Stimulated activated CD4-positive, alpha-beta T cell treated with anti-CD3 and anti-CD28 coated beads, TNF-alpha, amount 100 ng/mL, for 24 hours (primary cell): ENCODE data around the gene DUSP18.
"Not testable (repeated sequence)": the region's sequence is repeated elsewhere in the genome, so short reads cannot be mapped to it uniquely, and the experiment has no call there.

ENCODE experiments used
- DNase-seq, 3 experiments: peaks; one replicate each; pipeline ENCODE4 v3.0.0-alpha.2; 2020; ENCODE audit warnings: low read depth in 3 of 3

DUSP18 gene

DNA sequence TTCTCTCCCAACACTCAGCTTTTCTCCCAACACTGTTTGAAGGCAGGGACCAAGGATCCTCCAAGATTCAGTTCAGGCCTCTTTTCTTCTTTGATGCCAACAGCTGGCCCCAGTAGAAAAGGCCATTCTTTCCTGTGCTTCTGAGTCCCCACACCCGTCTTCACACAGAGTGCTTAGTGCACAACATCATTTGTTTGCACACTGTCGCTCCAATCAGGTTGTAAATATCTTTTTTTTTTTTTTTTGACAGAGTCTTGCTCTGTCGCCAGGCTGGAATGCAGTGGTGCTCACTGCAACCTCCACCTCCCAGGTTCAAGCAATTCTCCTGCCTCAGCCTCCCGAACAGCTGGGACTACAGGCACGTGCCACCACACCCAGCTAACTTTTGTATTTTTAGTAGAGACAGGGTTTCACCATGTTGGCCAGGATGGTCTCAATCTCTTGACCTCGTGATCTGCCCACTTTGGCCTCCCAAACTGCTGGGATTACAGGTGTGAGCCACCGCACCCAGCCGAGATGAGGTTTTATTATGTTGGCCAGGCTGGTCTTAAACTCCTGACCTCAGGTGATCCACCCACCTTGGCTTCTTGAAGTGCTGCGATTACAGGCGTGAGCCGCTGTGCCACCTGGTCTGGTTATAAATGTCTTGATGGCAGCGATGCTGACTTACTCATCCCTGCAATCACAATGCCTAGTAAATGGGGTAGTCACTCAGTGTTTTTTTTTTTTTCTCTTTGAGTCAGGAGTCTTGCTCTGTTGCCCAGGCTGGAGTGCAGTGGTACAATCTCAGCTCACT is 12.4 kb upstream of the DUSP18 start:
- DNase-seq = not testable (repeated sequence)

DNA sequence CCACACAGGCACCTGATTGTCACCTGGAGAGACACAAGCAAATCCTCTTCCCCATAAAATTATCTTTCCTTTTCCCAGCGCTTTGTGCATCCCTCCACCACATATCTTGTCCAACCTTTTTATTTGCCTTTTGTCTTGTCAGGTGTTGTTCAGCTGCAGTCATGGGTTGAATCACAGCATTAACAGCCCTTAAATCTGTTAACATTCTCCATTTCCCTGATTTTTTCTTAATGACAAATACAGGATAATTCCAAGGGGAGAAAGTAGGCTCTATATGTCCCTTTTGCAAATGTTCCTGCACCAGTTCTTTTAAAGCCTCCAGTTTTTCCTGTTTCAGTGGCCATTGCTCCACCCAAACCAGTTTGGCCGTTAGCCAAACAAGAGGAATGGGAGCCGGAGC is 8.9 kb upstream of the DUSP18 start:
- DNase-seq = not testable (repeated sequence)

DNA sequence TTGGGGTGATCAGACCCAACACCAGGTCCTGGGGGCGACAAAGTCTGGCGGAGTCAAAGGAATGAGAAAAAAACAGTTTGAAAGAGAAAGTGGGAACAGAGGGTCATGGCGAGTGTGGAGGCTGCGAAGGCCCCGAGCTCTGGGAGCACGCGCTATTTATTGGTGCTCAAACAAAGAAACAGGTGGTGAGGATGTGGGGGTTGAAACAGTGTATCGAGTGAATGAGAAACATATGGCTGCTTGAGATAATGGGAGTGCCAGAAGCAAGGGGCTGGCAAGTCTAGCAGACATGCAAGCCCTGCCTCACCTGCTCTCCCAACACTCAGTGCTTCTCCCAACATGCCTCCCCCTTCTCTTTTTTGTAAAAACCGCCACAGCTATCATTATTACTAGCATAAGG is 7.8 kb upstream of the DUSP18 start:
- DNase-seq = no peak

DNA sequence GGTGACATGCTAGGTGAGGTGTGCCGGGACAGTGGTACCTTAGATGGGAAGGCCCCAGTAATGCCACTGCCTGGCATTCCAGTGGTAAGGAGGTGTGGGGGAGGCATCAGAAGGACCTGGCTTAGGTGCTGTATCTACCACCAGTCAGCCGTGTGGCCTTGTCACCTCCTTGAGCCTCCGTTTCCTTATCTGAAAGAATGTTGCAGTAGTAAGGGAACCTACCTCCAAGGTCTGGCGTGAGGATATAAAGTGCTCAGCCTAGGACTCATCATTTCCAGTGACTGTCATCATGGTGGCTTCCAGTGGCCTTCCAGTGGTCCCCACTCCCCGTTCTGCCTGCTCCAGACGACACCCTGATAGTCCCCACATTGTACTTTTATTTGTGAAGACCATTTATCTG is 6.8 kb upstream of the DUSP18 start:
- no peak for DNase-seq

DNA sequence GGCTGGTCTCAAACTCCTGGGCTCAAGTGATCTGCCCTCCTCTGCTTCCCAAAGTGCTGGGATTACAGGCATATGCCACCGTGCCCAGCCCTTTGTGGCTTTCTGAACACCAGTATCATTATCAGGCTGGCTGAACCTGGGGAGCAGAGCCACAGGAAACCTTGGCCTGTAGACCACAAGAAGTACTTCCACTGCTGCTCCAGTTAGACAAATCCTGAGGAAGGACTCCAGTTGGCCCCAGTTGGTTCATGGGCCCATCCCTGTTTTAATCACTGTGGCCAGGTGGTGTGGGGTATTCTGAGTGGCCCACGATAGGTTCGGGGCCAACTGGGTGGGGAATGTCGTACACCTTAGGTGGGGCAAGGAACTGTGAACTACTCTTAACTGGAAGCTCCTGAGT is 5.5 kb upstream of the DUSP18 start:
- DNase-seq = no peak

DNA sequence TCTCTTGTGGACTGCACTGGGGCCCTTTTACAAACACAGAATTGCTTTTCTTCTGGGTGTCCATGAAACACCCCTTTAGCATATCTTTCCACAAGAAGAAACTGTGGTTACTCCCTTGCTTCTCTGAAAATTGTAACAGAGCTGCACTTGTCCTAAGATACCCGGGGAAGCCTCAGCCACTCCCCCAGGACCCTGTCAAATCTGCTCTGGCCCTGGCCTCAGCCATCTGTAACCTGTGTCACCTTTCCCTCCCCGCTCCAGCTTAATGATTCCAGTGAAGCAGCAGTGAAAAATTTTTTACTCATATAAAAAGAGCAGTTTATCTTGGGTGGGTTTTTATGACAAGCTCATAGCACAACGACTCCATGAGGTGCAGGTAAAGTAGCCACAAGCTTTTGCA is 3.4 kb upstream of the DUSP18 start:
- DNase-seq = no peak

DNA sequence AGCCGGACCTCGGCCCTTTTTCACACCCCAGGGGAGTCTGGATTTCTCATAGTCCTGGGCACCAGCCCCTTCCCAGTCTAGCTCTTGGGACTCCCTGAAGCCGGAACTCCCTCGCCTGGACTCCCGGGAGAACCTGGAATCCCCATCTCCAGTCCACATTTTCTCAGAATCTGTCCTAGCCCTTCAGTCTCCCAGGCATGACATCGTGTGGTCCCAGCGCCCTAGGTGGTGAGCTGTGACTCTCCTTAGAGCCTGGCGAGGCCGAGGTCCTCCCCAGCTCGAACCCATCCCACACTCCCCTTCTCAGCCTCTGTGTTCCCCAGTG is 673 bp upstream of the DUSP18 start:
- DNase-seq = no peak

DNA sequence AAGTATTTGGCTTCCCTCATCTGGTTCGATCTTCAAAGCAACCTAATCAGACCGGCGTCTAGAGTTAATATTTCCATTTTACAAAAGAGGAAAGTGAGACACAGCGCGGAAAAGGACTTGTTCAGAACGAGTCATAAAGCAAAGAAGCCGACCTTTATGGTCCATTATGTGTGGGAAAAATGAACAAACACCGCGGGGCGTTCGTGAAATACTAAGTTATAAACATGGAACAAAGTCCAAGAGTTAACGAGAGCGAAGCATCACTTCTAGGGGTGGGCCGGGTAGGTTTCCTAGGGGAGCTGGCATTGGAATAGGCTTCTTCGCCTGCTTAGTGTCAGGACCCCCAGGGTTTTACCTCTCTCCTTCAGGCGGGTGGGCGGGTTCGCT is 575 bp downstream of the DUSP18 start:
- DNase-seq = no peak

DNA sequence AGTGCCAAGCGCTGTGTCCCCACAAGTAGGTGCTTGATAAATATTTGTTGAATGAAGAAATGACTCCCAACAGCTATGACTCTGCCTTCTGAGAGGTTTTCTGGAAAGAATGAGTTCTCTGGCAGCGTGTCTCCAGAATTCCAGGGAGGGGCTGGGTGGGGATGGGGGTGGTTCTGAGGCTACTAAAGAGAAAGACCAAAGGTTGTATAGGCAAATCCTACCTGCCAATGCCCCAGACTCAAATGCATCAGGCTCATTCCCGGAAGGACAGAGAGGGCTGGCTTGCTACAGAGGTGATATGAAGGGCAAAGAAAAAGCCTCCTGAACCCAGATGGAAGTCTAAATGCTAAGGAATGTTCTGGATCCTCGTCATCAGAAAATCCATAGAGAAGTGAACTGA is 1.9 kb downstream of the DUSP18 start:
- no peak for DNase-seq

DNA sequence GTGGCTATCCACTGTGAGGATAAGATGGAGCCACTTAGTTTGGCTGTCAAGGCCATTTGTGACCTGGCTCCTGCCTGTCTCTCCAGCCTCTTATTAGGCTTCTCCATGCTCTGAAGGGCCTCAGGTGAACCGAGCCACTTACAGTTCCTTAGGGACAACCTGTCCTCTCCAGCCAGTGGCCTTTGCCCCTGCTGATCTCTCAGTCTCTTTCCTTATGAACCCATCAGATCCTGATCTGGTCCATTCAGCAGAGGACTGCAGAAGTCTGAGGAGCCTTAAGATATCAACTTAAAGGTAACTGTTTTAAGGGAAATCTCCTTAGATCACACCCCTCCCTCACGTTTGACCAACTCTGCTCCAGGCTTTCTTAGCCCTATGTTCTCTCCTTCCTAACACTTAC is 2.4 kb downstream of the DUSP18 start:
- DNase-seq = no peak

DNA sequence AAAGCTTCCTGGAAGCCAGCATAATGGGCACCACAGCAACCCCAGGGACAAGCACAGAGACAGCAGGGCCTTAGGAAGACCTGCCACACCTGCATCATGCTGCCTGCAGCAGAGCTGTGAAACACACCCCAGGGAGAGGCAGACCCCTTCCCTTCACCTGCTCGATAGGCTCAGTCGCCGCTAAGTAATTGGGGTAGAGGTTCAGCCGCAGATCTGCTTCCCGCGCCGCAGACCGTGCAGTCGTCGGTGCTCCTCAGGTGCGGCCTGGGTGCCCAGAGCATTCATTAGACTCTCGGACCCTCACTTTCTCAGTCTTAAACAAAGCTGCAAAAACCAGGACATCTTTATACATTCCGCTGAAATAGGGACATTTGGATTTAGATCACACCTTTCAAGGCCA is 2.9 kb downstream of the DUSP18 start:
- no peak for DNase-seq

DNA sequence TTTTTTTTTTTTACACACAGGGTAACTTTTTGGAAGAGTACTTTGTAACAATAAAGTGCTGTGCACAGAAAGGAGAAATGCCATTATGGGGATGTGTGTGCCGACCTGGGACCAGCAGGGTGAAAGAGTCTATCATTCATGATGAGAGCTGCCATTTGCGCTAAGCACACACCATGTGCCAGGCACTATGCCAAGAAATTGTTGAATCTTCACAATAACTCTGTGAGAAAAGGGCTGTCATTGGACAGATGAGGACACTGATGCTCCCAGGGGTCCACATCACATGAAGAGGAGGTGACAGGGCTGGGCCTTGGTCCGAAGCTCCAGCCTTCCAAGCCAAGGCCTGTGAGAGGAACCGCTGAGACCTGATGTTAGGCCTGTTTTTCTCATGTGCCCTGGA is 5.6 kb downstream of the DUSP18 start:
- no peak for DNase-seq

DNA sequence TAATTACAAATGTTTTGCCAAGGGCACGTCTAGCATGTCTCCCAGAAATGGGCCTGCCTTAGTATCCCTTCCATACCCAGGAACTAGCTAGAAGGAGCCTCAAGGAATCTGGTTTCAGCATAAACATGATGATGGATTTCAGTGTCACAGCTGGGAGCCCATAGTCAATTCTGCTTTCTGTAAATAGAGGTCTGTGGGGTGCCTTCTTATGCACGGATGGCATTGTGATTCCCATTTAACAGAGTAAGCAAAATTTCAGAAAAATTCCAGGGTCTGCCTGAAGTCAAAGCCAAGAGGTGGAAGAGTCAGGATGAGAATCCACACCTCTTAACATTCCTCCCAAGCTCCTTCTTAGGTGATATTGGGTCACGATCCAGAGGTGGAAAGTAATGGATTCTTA is 12.1 kb downstream of the DUSP18 start:
- no peak for DNase-seq

DNA sequence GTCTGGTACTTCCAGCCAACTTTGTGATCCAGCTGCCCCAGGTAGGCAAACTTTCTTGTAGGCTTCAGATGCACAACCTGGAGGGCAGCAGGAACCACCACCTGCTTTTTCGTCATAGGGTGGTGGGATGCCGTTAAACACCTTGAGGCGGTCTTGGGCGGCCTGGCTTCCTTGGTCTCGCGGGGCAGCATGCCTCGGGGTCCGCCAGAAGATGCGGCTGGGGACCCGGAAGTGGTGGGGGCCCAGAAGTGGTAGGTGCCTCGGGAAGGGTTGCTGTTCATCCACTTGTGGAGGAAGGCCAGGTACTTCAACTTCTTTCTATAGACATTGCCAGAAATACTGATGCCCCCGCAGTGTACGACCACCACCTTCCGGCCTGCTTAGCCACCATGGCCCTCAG is 13.3 kb downstream of the DUSP18 start:
- DNase-seq = no peak

DNA sequence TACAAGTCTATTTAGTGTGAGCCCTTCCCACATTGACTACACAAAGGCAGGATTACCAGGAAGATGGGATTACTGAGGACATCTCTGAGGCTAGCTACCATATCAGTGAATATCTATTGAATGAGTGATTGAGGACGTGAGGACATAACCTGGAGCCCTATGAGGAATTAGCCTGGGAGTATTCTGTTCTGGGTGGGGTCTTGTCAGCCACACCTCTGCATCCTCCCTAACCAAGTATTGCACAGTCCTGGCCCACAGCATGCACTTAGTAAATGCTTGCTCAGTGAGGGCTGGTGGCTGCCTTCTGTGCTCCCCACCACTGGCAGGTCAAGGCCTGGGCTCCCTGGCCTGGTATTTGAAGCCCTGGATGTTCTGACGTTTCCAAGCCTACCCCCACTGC is 14.8 kb downstream of the DUSP18 start:
- no peak for DNase-seq

DNA sequence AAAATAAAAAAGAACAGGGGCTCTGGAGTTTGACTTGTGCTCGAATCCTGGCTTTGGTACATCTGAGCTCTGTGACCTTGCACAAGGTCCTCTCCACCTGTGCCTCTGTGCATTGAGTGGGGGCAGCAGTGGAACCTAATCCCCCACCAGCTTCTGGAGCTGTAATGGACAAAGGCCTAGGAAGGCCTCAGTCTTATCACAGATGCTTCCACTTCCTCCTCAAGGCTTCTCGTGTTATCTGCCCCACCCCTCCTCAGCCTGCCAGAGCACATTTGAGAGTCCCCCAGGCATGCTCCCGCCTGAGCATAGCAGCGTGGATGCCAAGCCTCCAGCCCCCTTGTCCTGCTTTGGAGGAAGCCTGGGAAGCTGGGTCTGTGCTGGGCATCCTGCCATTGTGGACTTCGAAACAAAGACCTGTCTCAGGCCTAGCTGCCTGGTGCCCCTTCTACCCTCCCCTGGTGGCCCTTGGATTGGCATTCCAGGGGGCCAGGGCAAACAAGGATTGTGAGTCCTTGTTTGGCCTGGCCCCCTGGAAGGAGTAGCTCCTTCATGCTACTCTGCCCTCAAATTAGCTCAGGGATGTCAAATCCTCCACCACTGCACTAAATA is 17.1 kb downstream of the DUSP18 start:
- DNase-seq = no peak

DNA sequence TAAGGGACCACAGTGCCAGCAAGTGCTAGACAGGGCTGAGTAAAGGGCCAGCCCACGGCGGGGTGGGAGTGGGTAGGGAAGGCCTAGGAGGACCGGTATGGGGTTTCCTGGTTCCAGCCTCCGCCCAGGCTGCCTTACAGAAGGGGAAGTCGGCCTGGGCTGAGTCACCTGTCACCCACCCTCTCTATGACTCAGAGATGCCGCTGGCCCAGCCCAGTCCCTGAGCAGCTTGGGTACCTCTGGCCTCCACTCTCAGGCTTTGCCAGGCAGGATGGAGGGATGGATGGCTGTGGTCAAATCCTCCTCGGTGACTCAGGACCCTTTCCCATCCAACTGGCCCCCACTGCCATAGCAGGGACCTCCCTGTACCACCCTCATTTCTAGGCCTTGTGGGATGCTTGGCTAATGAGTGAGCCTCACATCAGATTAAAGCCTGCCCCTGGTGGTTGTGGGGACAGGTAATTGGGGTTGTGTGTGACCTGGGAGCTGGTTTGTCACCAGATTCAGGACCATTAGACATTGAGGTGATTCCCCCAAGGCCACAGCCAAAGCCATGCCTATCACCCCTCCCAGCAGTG is 18.2 kb downstream of the DUSP18 start:
- DNase-seq = peak; percentile 77 to 90 (median 77)

DNA sequence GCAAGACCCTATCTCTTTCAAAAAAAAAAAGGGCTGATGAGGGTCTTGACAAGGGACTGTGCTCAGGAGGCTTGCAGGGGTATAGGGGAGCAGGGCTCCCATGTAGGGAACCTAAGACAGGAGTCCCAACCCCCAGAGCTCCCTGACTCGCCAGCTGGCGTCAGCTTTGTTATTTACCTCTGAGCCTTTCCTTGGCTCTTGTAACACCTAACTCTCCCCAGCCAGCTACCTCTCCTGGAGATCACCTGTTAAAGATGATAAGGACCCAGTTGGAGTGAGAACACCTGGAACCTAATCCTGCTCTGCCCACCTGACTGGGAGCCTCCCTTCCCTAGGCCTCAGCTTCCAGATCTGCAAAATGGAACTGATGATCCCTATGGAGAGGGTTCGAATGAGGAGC is 18.9 kb downstream of the DUSP18 start:
- DNase-seq = no peak

DNA sequence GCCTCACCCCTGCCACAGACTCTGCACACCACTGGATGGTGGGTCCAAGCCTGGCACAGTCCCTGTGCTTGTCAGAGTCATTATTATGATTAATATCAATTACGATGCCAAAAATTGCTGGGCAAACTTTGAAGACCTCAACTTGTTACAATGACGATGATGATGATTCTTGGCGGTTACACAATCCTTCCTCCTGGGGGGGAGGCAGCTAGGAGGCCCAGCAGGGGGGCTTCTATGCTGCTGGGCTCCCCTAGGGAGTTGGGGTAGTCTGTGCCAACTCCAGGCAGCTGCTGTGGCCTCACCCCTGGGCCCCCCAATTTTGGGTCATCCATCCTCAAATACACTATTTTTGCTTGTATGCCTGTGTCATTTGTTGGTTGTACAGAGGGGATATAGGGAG is 20.1 kb downstream of the DUSP18 start:
- no peak for DNase-seq

DNA sequence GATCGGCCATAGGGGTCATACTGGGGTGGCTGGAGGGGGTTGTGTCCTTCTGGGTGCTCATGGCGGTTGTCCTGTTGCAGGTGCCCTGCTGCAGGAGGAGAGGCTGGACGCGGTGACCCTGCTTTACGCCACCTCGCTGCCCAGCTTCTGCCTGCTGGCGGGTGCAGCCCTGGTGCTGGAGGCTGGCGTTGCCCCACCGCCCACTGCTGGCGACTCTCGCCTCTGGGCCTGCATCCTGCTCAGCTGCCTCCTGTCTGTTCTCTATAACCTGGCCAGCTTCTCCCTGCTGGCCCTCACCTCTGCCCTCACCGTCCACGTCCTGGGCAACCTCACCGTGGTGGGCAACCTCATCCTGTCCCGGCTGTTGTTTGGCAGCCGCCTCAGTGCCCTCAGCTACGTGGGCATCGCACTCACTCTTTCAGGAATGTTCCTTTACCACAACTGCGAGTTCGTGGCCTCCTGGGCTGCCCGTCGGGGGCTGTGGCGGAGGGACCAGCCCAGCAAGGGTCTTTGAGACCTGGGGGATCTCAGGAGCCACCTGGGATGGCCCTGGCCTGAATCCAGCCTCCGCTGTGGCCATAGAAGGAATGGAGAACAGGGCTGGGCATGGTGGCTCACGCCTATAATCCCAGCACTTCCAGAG is 21.0 kb downstream of the DUSP18 start:
- DNase-seq = no peak

DNA sequence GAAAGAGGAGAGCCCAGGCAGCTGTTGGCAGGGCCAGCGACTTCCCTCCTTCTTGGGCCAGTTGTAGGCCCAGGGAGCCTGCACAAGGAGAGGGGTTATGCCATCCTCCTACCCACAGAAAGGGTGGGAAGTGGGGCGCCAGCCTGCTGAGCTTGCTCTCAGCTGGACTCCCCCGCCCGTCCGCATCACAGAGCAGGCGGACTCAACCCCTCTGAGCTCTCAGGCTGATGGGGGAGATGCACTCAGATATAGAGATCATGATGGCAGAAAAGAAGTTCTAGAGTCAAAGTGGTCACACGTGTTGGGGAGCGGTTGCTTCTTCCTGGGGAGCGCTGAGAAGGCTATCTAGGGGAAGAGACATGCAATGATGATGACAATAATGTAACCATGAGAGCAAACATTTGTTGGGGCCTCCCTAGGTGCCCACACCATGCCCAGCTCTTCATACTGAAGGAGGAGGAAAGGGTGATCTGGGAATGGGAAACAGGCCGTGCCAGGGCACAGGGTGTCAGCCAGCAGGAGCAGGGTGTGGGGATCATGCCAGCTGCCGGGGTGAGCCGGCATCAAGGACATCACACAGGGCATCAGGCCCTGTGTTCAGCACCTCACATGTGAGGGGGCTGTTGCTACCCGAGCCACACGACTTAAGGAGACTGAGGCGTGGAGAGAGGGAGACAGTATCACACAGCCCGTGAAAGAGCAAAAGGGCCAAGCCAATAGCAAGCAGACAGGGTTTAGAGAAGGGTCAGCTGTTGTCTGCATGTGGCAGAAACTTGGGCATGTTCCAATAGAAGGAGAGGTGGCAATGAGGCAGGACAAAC is 24.4 kb downstream of the DUSP18 start:
- DNase-seq = no peak

DNA sequence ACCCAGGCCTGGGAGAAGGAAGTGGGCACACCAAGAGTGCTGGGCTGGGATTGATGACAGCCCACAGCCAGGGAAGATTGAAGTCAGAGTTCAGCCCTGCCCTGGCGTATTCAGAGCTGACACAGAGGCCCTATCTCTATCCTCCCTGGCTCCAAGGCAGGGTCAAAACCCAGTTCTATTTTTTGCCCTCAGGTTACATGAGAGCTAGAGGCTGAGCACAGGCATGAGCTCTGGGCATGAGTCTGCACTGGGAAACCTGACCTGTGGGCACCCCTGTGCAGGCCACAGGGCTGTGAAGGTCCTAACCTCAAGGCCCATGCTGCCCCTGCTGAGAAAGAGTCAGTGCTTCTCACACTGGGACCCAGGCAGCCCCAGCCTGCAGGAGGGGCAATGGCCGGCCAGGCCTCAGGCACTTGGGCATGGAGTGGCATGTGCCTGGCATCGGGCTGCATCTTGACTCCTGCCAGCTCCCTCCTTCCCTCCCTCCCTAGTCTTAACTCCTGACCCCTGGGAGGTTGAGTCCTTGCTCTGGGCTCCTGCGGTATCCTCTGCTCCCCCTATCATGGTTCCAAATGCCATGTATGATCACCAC is 26.7 kb downstream of the DUSP18 start:
- no peak for DNase-seq
